CD4-positive, alpha-beta T cell treated with Interleukin-17A for 1 hour (primary cell): ENCODE results near the gene FRMD6.

Source experiments
- DNase-seq: peaks from one replicate; pipeline ENCODE4 v3.0.0-alpha.2; 2020

Gene FRMD6

DNA sequence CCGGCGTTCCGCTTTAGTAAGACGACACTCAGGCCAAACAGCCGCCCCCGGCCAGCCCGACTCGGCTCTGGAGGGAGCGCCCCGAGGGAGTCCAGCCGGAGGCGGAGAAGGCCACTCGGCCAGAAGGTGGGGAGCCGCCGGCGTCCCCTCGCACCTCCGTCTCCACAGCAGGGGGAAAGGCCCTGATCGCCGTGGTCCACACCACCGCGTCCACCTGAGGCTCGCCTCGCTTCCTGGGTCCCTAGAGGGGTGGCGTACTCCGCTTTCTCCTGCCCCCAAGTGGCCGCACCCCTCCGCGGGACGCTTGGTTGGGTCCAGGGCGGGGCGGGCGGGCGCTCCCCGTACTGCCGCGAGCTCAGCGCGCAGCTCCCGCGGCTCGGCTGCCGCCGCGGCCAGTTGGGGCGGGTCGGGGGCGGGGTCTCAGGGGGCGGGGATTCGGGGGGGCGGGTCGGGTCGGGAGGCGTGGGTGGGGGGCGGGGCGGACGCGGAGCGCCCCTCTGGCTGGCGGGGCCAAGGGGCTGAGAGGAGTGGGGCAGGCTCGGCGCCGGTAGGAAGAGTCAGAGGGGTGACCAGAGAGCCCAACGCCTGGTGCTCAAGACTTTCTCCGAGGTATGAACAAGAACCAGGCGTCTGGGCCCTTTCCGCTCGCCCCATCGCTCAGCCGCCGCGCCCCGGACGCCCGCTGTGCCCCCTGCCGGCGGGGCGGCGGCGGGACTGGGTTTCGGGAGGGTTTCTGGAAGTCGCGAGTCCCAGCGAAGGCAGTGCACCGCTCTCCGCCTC lies at the start of gene FRMD6:
Gene FRMD6 (plus strand): TSS at position 523 of the 780 bp plus-strand sequence. CDS start 37,927 bp downstream, outside the sequence.
- DNase-seq = peak; percentile 86

DNA sequence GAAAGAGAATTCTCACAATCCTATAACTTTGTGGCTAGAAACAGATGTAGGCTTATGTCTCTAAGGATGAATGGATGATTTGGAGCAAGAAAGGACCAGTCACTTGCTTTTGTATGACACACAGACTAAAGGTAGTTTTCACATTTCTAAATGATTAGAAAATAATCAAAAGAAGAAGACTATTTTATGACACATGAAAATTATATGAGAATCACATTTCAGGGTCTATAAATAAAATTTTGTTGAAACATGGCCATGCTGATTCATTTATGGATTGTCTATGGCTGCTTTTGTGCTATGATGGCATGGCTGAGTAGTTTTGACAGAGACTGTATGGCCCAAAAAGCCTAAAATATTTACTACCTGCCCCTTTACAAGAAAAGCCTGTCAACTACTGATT lies 49.4 kb upstream of the FRMD6 start:
- no peak for DNase-seq

DNA sequence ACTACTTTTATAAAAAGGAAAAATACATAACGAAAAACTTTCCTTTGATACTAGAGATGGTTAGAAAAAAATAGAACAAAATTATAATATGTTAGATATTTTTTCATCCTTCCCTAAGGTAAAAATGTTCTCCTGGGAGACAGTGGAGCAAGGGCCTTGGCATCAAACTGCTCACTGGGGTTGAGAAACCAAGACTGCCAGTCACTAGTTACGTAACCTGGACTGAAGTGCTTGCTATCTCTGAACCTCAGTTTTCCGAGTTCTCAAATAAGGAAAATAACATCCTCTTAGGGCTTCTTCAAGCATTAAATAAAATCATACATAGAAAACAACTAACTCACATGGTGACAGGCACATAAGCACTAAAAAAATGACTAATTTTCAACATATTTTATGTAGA lies 48.2 kb upstream of the FRMD6 start:
- DNase-seq = no peak

DNA sequence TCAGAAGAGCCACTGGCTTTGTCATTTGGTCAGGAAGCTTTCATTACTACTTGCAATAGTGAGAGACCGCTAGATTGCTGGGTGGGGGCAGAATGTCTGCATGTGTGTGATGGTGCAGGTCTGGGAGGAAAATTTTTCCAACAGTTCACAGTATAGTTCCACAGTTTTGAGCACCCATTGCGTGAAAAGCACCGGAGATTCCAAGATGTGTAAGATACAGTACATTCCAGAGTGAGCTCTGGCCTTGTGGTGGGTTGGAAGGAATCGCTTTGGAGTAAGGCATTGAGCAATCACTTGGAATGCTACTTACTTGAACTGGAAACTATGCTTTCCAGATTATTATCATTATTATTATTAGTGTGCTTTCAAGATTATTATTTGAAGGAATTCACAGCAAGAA lies 47.6 kb upstream of the FRMD6 start:
- no peak for DNase-seq

DNA sequence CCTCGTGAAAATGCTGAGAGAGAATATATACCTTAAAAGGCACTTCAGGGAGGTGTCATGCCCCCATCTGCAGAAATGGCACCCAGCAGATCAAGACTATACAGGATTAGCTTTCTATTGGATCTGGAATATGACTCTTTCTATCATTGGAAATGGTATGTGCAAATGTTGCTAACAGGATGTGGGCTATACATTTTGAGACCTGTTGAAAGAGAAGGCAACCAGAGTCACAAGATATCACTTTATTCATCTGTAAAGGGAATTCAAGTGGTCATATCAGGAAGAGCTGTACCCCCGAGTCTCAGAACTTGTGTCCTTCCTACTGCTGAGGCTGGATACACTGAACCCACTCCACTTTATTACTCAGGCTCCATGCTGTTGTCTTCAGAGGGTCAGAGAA lies 46.1 kb upstream of the FRMD6 start:
- no peak for DNase-seq

DNA sequence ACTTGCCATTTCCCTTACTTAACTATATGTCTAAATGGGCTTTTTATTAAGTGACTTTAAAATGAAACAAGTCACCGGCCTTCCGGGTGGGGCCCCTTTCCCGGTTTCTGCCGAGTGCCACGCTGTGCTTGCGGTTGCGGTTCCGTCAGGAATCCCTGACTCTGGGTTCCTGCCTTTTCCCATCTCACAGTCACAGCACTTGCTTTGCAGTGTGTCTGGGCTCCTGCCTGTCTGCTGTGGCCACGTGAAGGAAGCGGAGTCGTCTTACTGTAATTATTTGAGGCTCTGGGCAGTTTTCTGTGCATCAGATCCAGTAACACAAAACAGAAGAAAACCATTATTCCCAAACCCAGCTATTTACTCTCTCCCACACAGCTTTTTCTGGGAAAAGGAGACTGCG lies 44.0 kb upstream of the FRMD6 start:
- DNase-seq = no peak

DNA sequence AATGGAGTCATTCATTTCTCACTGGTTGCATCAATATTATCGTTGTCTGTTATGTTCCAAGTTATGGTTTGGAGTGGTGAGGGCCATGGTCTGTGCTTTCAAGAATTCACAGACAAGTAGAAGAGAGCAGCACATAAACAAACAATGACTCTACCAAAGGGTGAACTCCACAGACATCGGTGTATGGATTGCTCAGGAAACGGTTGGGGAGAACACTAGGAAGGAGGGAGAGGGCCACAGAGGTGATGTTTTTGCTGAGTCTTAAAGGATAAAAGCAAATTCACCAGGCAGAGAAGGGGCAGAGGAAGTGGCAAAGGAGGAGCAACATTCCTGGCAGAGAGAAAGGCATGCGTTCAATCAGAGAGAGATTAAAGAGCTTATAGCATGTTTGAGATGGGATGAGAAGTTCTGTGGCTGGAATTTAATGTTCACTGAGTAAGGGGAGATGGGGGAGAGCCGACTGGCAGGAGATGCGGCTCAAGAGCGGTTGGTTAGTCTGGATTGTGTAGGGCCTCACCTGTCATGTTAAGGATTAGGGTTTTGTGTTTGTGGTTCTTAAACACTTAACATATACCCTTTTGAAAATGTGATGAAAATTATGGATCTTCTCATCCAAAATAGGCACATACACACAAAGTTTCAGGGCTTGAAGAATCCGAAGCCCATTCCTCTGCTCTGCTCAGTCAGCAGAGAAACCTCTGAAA lies 42.3 kb upstream of the FRMD6 start:
- no peak for DNase-seq

DNA sequence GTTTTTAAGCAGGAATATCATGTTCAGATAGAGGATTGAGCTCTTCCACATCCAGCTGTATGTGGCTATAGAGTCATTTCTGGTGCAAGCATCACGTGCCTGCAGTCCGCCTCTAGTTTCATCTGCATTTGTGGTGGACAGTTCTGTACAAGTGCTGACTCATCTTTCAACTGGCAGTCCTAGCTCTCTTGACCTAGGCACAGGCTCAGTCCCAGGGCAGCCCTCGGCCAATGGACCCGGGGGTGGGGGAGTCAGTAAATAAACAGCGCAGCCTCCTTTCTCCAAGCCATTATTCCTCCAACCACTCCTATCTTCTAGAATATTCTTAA lies 41.8 kb upstream of the FRMD6 start:
- DNase-seq = no peak

DNA sequence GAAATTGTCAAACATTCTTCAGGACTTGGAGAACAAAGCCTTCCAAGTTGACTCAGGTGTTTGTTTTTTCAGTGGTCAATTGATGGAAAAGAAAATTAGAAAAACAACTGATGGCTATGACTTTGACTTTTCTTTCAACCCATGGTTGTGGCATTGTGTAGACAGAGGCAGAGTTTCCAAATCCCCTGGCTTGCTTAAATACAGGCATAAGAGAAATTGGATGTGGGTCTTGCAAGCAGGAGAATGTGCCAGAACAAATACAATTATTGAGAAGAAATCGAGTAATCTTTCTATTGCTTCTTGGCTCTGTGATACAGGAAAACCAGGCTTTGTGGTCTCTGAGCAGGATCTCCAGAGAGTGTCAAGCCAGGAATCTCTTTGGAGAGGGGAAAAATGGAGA lies 40.9 kb upstream of the FRMD6 start:
- no peak for DNase-seq

DNA sequence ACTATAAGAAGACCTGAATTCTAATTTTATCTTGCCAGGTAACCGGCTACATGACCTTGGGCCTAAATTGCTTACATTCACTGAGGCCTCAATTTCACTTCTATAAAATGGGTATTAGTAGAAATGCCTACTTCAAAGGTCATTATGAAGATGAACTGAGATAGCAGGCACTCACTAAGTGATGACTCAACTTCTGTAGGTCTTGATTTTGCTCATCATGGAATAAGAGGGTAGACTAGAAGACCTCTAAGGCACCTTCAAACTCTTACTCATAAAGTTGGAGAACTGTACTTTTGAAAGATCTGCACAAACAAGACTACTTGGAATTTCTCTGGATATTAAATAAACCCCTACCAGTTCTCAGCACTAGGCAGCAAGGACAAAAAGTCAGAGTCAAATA lies 39.3 kb upstream of the FRMD6 start:
- no peak for DNase-seq

DNA sequence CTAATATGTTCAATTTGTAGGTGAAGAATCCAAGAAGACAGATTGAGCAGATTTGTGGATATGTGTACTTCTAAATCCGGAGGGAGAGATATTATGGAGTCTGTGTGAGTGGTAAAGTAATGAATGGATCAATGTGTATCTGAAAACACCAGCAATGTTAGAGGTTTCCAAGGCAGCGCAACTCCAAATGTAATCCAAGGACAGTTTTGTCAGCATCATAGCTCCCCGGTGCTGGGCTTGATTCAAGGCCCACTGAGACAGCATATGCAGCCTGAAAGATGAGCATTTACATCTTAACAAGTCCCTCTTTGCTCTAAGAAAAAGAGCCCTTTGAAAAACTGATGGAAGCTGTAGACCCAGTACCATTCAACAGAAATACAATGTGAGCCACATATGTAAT lies 38.3 kb upstream of the FRMD6 start:
- no peak for DNase-seq

DNA sequence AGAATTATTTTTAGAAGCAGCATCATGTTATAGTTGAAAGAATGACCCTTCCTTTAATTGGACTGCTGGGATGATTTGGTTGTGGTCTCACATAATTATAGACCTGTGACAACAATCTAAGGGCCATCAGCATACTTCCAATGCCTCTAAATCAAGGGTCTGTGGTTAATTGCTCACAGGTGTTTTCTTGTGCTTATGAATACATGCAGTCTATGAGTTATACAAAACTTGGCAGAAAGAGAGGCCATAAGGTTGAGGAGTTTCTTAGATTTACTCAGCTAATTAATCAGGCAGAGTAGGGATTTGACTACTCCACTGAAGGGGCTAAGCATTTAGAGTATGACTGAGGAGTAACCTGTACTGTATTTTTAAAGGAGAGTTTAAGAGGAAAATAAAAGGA lies 37.0 kb upstream of the FRMD6 start:
- no peak for DNase-seq

DNA sequence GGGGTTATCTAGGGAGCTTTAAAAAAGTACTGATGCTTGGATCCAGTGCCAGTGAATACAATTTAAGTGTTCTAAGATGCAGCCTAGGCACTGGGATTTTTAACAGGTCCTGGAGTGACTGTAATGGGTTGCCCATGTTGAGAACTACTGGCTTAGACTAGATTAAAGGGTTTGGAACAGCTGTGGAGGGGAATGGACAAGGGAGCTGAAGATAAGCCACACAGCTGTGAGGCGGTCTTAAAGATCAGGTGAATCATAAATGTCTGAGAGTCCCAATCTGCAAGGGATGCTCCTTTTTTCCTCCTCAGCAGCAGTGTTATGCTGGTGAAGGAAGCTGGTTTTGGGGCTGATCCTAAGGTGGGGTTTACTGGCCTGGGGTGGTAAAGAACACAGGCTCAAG lies 35.5 kb upstream of the FRMD6 start:
- no peak for DNase-seq

DNA sequence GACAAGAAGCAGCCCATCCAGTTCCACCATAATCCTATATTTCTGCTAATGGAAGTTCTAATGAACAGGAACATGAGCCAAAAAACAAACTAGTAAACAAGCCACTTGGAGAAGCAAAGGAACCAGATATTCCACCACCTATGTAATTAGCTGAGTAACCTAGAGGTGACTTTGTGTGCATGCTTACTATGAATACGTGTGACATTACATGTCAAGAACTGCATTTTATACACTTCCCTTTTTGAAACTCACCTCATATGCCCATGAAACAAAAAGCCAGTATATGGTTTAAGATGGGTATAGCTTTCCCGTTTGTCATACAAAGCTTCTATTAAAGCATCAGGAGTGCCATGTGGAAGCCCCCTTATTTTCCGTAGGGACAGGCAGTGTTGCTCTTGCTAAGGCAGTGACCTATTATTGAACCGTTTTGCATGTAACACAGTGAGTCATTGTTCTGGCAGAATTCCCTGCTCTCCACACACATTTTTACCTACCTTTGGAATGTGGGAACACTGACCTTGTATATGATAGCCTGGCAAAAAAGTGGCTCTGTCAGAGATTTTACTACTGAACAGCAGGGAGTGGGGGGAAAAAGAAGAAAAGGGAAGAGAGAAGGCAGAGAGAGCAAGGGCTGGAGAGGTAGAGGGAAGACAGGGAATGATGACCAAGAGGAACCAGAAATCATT lies 34.8 kb upstream of the FRMD6 start:
- no peak for DNase-seq

DNA sequence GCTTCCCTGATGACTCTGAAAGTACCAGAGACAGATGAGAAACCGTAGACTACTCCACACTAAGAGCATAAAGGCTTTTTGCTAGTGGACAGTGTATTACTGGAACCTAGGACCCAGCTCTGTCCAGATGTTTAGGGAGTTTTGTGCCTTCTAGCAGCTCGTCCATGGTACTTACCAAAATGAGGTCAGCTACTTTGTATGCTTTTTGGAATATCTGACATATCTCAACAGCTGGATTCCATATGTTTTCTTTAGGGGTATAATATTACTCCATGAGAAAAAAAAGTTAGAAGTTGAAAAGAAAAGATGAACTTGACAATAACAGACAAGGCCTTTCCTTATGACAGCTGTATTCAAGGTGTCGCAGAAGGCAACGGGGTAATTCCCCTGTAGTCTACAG lies 32.1 kb upstream of the FRMD6 start:
- DNase-seq = no peak

DNA sequence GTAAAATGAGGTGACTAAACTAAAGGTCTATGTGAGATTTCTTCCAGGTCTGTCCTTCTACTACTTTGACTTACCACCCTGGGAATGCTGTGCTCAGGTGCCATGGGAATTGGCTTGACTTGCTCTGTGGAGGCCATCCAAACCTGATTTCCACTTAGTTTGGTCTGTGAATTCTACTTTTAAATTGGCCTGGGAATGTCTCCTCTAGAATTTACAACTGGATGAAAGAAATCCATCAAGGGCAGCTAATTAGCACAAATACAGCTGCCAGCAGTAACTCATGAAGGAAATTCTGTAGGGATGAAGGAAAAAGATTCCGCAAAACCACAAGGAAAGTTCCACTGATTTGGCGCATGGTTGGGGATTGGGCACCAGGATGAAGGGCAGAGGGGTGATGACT lies 31.7 kb upstream of the FRMD6 start:
- DNase-seq = no peak

DNA sequence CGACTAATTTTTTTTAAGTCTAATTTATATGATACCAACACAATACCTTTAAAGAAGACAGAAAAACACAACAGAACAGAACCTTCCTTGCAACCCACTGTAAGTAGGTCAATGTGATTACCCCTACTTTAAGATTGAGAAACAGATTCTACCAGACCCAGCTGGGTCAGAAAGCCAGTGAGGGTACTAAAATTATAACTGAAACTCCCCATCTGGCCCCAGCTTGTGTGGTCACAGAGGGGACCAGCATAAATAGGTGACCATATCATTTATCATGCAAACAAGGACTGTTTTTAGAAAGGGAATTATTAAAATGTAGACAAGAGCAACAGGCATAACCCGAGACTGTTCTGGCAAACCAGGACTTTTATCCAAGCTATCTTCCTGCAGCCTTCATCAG lies 30.1 kb upstream of the FRMD6 start:
- no peak for DNase-seq

DNA sequence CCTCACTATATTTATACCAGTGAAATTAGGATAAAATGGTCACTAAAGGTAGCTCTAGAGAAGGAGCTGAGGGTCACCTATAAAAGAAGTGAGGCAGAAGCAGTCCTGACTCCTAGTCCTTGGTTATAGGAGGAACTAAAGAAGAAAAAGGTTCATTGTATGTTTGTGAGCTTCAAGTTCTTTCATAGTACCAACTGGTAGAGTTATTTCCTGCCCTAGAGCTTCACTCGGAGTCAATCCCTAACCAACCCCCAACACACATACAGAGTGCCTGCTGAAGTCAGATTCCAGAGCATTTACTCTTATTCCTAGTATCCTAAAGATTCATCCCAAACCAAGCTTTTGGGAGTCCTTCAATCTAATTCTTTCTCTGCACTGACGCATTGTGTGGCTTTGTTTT lies 29.3 kb upstream of the FRMD6 start:
- DNase-seq = no peak

DNA sequence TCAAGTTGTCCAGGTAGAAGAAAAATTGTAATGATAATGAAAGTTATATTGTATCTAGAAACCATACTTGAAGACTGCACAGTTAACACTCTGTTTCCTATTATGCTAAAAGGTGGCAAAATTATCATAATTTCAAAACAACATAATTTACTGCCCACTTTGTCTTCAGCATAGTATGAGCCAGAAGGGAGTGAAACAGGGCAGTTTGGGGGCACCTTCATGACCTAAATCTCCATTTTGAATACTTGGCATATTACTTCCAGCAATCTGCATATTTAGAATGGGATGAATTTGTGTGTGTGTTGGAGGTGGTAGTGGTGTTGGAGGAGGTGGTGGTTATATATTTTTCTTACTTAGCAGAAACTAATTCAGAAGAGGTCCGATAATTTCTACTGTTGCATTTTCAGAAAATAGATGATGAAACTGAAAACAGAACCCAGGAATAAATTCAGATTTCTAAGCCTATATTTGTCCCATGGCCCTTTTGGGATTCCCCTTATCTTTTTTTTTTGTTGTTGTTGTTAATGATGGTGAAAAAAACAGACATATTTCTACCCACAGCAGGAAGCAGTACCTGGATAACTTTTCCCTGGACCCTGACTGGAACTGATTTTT lies 26.6 kb upstream of the FRMD6 start:
- DNase-seq = no peak

DNA sequence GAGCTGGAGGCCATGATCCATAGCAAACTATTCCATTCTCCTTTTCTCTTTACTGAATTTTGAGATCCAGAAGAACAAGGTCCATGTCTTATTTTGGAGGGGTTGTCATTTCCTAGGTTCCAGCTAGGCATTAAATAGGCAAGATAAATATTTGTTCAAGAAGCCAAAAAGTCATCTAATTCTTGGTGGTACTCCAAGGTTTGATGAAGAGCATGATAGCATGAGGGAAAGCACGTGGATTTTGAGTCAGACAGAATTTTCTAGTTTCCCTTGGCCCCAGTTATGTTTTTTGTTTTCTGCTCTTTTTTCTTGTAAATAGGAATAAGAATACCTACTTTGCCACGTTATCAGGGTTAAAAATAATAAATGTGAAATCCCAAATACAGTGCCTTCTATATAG lies 25.5 kb upstream of the FRMD6 start:
- no peak for DNase-seq

DNA sequence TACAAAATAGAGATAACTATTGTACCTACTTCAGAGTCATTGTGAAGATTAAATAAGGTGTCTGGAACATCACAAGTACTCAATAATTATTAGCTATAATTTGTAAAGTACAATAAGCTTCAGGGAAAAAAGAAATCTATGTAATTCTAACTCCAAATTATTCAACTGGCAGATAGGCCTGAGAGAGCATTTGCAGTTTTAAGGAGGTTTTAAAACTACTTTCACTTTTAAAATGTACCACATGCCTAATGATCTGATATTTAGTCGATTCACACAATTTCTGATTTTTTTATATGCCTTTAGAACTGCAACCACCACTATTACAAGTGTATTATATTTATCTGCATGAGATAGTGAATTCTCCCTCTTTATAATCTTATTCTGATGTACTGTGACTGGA lies 24.9 kb upstream of the FRMD6 start:
- no peak for DNase-seq

DNA sequence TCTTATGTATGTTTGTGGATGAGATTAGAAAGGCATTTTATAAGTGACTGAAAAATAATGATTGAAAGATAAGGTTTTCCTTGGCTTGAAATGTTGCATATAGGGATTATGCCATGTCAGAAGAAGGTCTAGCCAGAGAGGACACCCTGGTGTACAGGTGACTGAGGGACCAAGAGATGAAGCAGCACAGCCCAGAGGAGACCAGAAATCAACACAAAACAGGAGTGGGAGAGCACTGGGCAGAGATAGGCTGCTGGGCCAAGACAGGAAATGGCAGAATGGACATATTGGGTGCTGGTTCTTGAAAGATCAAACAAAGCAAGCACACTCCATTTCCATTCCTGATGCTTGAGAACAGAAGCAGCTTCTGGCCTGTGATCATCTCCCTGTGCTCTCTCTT lies 24.4 kb upstream of the FRMD6 start:
- no peak for DNase-seq

DNA sequence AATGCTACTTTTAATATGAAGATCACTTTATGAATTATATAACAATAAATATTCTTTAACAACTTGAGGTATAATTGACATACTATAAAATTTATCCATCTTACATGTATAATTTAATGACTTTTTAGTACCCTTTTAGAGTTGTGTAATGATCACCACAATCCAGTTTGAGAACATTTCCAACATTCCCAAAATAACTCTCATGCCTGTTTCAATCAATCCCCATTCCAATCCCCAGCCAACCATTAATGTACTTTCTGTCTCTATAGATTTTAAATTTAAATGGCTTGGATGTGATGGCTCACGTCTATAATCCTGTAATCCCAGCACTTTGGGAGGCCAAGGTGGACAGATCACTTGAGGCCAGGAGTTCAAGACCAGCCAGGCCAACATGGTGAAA lies 23.5 kb upstream of the FRMD6 start:
- DNase-seq = no peak

DNA sequence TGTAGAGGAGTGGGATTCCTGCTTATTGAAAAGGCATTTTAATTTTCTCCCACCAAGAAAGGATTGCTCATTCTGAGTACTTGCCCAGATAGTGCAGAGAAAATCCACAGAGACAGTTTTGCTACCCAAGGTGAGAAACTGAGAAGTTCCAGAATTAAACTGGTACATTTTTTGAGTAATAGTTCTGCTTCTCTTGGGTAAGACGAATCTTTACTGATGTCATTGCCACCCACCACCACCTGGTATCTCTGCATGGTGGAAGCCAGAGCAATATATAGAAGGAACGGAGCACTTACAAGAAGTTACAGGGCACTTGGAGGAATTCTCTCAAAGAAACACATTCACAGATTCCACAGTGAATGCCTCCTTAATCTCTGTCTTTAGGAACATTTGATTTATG lies 20.7 kb upstream of the FRMD6 start:
- DNase-seq = no peak
